GM19035 (cell line): Measurements from ENCODE around the gene B4GALNT3.

Experiments used
- ATAC-seq: cut with Tn5 transposase; IDR thresholded peaks from one replicate; pipeline ENCODE4 v1.9.1; 2021; ENCODE audit not compliant: unreplicated experiment

The B4GALNT3 gene

DNA sequence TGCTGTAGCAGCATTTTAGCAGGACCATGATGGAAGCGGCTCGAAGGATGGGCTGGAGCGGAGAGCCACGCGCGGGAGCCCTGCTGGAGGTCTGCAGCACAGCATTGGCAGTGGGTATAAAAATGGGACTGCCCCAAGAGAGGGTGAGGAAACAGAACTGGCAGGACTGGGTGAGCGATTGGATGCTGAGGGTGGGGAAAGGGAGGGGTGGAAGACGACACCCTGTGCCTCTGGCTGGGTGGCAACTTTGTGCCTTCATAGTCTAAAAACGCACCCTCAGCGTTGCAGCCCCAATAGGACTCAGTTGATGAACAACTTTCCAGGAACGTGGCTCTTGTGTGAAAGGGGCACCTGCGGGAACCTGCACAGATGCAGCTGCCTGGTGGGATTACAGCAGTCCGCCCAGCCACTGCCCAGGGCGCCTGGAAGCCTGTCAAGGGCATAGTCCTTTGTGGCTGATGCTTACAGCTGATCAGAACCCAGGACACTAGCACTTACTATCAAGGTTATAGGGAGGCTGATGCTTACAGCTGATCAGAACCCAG, 130.5 kb downstream of the B4GALNT3 start:
- ATAC-seq, result no peak

DNA sequence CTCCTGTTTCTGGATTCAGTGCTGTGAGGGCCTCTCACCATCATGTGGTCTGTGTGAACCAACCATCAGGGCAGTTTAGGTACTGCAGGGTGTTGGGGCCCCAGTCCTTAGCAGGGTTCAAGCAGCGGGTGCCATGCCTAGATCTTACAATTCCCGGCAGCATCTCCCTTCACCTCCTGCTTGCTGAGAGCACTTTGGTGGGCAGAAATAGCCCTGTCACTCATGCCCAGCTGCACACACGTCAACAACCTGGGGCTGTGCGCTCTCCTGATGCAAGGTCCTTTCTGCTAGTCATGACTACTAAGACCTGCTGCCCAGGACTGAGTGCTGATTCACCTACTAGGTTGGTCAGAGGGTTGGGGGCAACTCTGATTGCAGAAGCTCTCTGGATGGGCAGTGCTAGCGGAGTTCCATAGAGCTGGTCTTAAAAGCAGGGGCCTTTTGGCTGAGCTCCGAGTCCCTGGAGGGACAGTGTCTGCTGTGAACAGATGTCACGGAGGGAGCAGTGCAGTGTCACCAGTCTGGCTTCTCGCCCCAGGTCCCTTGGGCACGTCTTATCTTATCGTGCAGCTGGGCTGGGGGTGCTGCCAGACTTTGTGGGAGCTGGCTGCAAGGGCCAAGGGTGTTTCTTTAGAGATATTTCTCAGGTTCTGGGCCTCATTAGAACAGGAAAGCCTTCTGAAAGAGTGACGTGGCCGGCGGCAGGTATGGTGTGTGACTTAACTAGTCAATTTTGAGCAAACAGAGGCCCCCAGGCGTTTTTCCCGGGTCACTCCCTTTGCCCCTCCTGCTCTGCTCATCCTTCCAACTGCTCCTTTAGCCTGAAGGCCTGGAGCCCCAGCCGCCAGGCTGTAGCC, 131.7 kb downstream of the B4GALNT3 start:
- no peak for ATAC-seq

DNA sequence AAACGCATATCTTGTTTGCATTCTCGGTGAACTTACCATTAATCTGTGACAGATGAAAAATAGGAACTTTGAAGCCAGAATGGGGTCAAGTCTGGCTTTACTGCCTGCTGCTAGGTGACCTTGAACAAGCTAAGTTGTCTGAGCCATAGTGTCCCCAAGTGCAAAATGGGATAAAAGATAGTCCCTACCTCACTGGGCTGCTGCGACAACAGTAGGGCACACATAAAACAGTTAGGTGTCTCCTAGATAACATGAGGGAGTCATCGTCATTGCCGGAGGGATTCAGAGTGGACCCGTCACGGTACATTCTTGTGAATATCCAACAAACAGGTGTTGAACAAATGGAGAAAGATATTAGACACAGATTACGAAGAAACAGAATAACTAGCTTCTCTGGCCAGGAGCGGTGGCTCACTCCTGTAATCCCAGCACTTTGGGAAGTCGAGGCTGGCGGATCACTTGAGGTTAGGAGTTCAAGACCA, 132.3 kb downstream of the B4GALNT3 start:
- ATAC-seq, result no peak

DNA sequence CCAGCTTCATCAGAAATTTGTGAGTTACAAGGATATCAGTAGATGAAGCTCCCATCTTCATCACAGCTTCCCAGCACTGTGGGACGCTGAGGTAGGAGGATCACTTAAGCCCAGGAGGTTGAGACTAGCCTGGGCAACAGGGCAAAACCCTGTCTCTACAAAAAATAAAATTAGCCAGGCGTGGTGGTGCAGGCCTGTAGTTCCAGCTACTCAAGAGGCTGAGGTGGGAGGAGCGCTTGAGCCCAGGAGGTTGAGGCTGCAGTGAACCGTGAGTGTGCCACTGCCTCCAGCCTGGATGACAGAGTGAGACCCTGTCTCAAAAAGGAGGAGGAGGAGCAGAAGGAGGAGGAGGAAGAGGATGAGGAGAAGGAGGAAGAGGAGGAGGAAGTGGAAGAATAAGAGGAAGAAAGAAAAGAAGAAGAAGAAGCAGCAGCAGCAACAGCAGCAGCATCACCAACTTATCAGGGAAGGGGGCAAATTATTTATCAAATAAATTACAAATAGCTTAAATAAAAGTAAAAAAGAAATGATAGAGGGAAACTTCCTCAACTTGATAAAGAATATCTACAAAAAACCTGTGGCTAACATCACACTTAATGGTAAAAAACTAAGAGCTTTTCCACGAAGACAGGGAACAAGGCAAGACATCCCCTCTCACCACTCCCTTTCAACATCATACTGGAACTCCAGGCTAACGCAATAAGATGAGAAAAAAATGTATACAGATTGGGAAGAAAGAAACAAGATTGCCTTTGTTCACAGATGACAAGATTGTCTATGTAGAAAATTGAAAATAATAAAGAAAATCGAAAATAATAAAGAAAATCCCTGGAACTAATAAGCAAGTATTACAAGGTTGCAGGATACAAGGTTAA, 133.9 kb downstream of the B4GALNT3 start:
- no peak for ATAC-seq

DNA sequence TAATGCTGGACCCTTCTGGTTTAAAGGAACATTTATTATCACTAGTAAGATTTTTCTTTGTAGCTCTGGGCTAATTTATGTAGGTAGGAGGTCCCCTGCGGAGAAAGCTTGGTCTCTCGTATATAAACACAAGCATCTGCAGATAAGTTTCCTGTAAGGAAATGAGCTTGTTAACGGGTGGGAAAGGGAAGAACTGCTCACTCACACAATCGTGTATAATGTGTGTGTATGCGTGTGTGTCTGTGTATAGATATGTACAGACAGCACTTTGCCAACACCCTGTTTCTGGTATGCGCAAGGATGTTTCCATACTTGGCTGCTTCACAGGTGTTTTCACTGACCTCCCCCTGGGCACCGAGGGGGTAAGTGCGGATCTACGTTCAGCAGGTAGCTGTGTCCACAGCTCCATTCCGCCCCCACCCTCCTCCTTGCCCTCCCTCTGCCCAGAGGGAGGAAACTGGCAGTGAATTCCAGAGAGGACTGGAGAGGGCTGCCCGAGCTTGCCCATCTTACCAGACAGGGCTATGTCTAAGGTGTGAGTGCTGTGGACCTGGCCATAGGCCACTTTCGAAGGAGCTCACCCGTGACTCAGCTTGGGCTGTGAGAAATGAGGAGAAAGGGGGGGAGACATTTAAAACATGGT, 138.3 kb downstream of the B4GALNT3 start:
- ATAC-seq, result no peak

DNA sequence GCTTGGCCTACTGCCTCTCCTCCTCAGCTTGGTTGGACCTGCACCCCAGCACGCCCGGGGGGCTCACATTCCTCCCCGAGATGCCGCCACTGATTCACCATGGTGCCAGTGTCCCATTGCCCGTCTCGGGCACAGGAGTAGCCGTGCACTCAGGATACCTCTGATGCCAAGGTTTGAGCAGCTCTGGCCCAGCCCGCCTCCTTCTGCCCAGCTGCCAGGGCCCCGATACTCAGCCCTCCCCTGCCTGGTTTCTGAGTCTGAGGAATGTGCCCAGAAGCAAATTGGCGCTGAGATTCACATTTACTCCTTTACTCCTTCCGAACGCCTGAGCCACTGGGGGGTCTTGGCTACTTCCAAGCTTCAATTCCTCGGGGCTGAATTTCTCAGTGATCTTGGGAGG, 140.0 kb downstream of the B4GALNT3 start:
- no peak for ATAC-seq

DNA sequence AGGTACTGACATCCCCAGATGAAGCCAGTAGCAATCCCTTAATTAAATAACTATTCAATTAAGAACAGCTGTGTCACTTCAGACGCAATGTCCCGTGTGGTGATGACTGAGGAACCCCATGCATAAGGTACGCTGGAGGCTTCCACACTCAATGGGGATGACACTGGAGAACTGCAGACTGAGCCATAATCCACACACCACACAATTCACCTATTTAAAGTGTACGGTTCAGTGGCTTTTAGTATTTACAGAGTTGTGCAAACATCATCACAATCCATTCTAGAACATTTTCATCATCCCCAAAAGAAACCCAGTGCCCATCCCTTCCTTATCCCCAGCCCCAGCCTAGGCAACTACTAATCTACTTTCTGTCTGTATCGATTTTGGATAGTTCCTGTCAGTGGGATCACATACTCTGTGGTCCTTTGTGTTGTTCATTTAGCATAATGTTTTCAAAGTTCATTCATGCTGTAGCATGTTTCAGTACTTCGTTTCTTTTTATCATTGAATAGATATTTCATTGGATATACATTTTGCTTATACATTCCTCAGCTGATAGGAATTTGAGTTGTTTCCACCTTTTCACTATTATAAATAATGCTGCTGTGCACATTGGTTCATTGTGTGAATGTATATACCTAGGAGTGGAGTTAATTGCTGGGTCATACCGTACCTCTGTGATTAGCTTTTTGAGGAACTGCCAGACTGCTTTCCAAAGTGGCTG, 142.4 kb downstream of the B4GALNT3 start:
- no peak for ATAC-seq

DNA sequence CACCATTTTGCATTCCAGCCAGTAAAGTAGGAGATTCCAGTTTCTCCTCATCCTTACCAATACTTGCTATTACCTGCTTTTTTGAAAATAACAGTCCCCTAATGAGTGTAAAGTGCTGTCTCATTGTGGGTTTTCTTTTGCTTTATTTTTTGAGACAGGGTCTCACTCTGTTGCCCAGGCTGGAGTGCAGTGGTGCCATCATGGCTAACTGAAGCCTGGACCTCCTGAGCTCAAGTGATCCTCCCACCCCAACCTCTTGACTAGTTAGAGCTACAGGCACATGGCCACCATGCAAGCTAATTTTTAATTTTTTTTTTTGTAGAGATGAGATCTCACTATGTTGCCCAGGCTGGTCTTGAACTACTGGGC, 142.9 kb downstream of the B4GALNT3 start:
- ATAC-seq, result no peak

DNA sequence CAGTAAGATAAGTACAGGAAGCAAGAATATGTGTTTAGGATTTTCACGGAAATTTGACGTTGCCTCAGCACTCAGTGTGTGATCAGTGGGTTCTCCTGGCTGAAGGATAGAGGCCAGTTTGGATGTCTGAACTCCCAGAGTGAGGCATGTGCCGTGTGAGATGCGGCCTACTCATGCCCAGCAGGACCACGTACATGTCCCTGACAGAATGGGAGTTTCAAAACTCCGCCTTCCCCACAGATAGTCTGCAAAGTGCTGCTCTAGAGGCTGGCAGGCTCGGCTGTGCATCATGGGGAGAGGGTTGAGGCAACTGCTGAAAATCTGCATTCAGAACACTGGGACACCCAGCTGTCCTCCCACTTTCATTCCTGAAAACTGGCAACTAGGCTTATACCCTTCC, 145.2 kb downstream of the B4GALNT3 start:
- ATAC-seq, result no peak

DNA sequence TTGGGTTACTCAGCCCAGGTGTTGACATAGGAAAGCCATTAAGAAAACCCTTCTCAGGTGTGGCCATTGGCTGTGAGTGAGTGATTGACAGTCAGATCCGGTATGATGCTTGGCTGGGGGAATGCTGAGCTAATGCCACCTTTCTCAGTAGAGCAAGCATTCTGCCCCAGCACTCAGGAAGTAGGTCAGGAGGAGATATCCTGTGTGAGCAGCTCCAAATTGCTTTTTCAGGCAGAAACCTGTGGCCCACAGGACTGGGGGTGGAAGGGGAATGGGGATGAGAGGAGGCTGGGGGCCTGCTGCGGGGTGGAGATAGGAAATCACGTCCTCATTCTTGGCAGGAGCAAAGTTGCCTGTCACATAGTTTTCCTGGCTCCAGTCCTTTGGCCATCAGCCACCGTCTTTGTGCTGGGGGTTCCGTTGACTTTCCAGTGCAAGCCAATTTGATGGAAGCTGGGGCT, 147.8 kb downstream of the B4GALNT3 start:
- no peak for ATAC-seq

DNA sequence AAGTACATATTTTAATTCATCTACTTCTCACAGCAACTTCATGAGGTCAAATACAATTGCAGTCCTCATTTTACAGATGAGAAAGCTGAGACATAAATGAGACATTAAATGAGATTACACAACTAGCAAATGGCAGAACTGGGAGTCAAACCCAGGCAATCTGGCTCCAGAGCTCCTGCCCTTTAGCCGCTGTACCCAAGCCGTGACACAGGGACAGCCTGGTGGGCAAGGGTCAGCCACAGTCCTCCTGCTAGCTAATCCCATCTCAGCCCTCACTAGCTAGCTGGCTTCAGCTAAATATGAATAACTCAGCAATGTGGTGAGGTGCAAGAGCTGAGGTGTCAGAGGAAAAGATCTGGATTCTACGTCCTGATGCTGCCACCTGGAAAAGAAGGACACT, 148.7 kb downstream of the B4GALNT3 start:
- no peak for ATAC-seq

DNA sequence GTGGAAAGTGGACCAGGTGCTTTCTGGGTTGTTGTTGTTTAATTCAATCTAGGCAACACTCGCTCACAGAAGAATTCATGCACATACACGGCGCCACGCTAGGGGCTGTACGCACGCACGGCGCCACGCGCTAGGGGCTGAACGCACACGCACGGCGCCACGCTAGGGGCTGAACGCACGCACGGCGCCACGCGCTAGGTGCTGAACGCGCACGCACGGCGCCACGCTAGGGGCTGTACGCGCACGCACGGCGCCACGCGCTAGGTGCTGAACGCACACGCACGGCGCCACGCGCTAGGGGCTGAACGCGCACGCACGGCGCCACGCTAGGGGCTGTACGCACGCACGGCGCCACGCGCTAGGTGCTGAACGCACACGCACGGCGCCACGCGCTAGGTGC, 149.2 kb downstream of the B4GALNT3 start:
- ATAC-seq, result no peak

DNA sequence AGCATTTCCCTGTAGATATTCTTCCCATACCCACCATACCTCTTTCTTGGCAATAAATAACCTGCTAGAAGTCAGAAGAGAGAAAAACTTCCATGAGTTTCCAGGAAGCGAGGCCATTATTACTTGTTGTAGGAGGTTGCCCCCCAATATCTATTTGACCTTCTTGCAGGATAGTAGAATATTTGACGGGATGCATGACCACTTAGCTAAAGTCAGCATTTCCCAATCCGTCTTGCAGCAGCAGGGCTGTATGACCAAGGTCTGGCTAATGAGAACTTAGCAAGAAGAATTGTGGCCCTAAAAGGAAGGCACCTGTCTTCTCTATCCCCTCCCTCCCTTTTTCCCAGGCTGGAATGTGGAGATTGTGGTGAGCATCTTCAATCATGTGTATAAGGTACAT, 152.0 kb downstream of the B4GALNT3 start:
- ATAC-seq, result no peak

DNA sequence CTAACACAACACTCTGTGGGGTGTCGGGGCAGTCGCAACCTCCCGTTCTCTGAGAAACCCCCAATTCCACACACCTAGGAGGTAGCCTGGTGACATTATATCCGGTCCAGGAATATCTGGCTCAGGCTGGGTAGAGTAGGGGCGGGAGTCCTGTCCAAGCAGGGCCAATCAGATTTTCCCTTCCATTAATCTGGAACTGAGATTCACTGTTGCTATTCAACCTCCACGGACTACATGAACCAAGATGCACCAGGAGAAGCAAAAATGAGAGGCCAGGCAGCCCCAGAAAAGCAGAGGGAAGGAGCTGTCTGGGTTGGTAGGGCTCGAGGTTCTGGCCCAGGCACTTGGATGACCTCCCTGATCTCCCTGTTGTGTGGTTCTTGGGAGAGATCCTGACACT, 152.6 kb downstream of the B4GALNT3 start:
- no peak for ATAC-seq

DNA sequence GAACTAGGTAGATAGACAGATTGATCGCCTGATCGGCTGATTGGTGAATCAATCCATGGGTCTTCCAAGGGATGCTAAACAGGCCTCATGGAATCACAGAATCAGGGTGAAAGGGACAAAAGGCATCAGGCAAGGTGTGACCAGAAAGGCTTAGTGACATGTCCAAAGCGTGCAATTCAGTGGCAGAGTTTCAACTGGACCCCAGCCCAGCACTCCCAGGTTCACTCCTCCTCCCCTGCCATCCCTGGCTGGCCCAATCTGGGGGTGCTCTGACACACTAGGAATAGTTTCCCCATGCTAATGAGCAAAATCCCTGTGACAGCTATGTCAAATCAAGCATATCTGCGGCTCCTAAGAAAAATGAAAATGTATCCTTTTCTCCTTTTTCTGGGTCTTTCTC, 153.1 kb downstream of the B4GALNT3 start:
- ATAC-seq, result no peak
